HG03196 (cell line): ENCODE data around the gene GRB2.
"Not testable (repeated sequence)": the region's sequence is repeated elsewhere in the genome, so short reads cannot be mapped to it uniquely, and the experiment has no call there.

Experiments used
- ATAC-seq: cut with Tn5 transposase; IDR thresholded peaks from one replicate; pipeline ENCODE4 v1.9.1; 2021; ENCODE audit not compliant: unreplicated experiment

The GRB2 gene

GRCh38 chr17:75353176-75353575 lies 52.3 kb downstream of the GRB2 start:
- ATAC-seq = no peak

- peak; percentile 43 for ATAC-seq
These were observed 53.4 kb downstream of the GRB2 start for GRCh38 chr17:75352079-75352569.

- ATAC-seq = no peak
These were observed 54.8 kb downstream of the GRB2 start for GRCh38 chr17:75350706-75351105.

GRCh38 chr17:75350029-75350428 lies 55.4 kb downstream of the GRB2 start:
- ATAC-seq = no peak

GRCh38 chr17:75349589-75349988 lies 55.9 kb downstream of the GRB2 start:
- no peak for ATAC-seq

GRCh38 chr17:75348386-75349012 lies 57.0 kb downstream of the GRB2 start:
- no peak for ATAC-seq

GRCh38 chr17:75346906-75347305 lies 58.6 kb downstream of the GRB2 start:
- ATAC-seq = no peak

GRCh38 chr17:75346368-75346767 lies 59.1 kb downstream of the GRB2 start:
- not testable (repeated sequence) for ATAC-seq

- peak; percentile 62 for ATAC-seq
These were observed 59.8 kb downstream of the GRB2 start for GRCh38 chr17:75345514-75346167.

GRCh38 chr17:75344666-75345065 lies 60.8 kb downstream of the GRB2 start:
- no peak for ATAC-seq

- ATAC-seq = no peak
These were observed 62.5 kb downstream of the GRB2 start for GRCh38 chr17:75342996-75343395.

GRCh38 chr17:75341784-75342486 lies 63.5 kb downstream of the GRB2 start:
- no peak for ATAC-seq

GRCh38 chr17:75340631-75341030 lies 64.8 kb downstream of the GRB2 start:
- ATAC-seq = no peak

- ATAC-seq = no peak
These were observed 65.5 kb downstream of the GRB2 start for GRCh38 chr17:75339971-75340370.

- ATAC-seq = no peak
These were observed 67.1 kb downstream of the GRB2 start for GRCh38 chr17:75338335-75338734.

GRCh38 chr17:75335315-75335714 lies 70.2 kb downstream of the GRB2 start:
- no peak for ATAC-seq

- no peak for ATAC-seq
These were observed 70.8 kb downstream of the GRB2 start for GRCh38 chr17:75334723-75335122.

GRCh38 chr17:75331671-75332070 lies 73.8 kb downstream of the GRB2 start:
- ATAC-seq = no peak

- no peak for ATAC-seq
These were observed 77.7 kb downstream of the GRB2 start for GRCh38 chr17:75327757-75328156.

GRCh38 chr17:75326226-75326848 lies 79.1 kb downstream of the GRB2 start:
- ATAC-seq = no peak

- ATAC-seq = no peak
These were observed 79.7 kb downstream of the GRB2 start for GRCh38 chr17:75325827-75326225.

GRCh38 chr17:75325348-75325747 lies 80.1 kb downstream of the GRB2 start:
- no peak for ATAC-seq
